Right lung (tissue), 5 donors: ENCODE results near the gene KLK13. TPM values are rescaled to one million over a fixed set of nuclear protein-coding genes. Genes with fewer than 3 reads are reported as not detected.

Experiments
- DNase-seq, 2 donors: peaks; one replicate each; pipeline ENCODE4 v3.0.0-alpha.2; 2013
- polyA plus RNA-seq, 5 donors: library from polyadenylated mRNA; unstranded; fragments of 120-200 nt; gene quantifications; one replicate each; pipeline versions ENCODE4 v1.2.1 to v1.2.3, GENCODE V29; 2013; ENCODE audit warnings: inconsistent platforms in 1 of 5, low replicate concordance in 1 of 5; ENCODE audit not compliant: insufficient read length in 5 of 5, insufficient read depth in 1 of 5

KLK13 gene
- polyA plus RNA-seq, 5 donors = 0.30 to 0.76 (median 0.38) TPM

- peak in 1 of 2 donors; percentile 37 for DNase-seq
Observed at GRCh38 chr19:51020988-51021651, 43.8 kb downstream of the KLK13 start.

- no peak for DNase-seq
Observed at GRCh38 chr19:51019544-51019925, 45.4 kb downstream of the KLK13 start, which contains the start of gene KLK10. TSS of gene KLK10 (minus strand) at chr19:51019709. CDS start at chr19:51019130, 579 bp downstream.

GRCh38 chr19:51018745-51019543, 45.9 kb downstream of the KLK13 start:
- no peak for DNase-seq

GRCh38 chr19:51016798-51017683, 47.9 kb downstream of the KLK13 start:
- no peak for DNase-seq

- DNase-seq = no peak
Observed at GRCh38 chr19:51015691-51016267, 49.1 kb downstream of the KLK13 start.

GRCh38 chr19:51014242-51014641, 50.6 kb downstream of the KLK13 start:
- no peak for DNase-seq

- no peak for DNase-seq
Observed at GRCh38 chr19:51012661-51013190, 52.2 kb downstream of the KLK13 start.

- DNase-seq = no peak
Observed at GRCh38 chr19:51010066-51010795, 54.7 kb downstream of the KLK13 start.

- no peak for DNase-seq
Observed at GRCh38 chr19:51009061-51009891, 55.6 kb downstream of the KLK13 start.

- no peak for DNase-seq
Observed at GRCh38 chr19:51007488-51007887, 57.4 kb downstream of the KLK13 start.

- no peak for DNase-seq
Observed at GRCh38 chr19:51006406-51006805, 58.5 kb downstream of the KLK13 start.

Other genes with a start within 250 kb of the KLK13 start
- under 1 TPM; 0.39 to 0.94 (median 0.80) TPM for gene KLK1, start 241.3 kb downstream of the KLK13 start, polyA plus RNA-seq
- not detected for gene KLK15, start 231.5 kb downstream of the KLK13 start, polyA plus RNA-seq
- not detected for gene KLK3, start 210.2 kb downstream of the KLK13 start, polyA plus RNA-seq
- gene KLK2, start 191.7 kb downstream of the KLK13 start, polyA plus RNA-seq = under 1 TPM in 3 of 5 donors, not detected in 2; 0.16 to 0.24 (median 0.17) TPM
- not detected for gene KLK4, start 153.7 kb downstream of the KLK13 start, polyA plus RNA-seq
- under 1 TPM; 0.18 to 0.93 (median 0.56) TPM for gene KLK5, start 112.1 kb downstream of the KLK13 start, polyA plus RNA-seq
- gene KLK6, start 95.5 kb downstream of the KLK13 start, polyA plus RNA-seq = under 1 TPM in 4 of 5 donors, not detected in 1; 0.15 to 0.37 (median 0.32) TPM
- gene KLK7, start 81.2 kb downstream of the KLK13 start, polyA plus RNA-seq = under 1 TPM in 3 of 5 donors, not detected in 2; 0.12 to 0.31 (median 0.14) TPM
- gene KLK8, start 63.5 kb downstream of the KLK13 start, polyA plus RNA-seq = under 1 TPM in 1 of 5 donors, not detected in 4; 0.46 TPM
- 1 to 10 TPM in 3 of 5 donors, under 1 TPM in 2; 0.48 to 1.2 (median 1.1) TPM for gene KLK10, start 45.4 kb downstream of the KLK13 start, polyA plus RNA-seq
- 1 to 10 TPM; 2.1 to 5.0 (median 3.6) TPM for gene KLK11, start 38.5 kb downstream of the KLK13 start, polyA plus RNA-seq
- under 1 TPM; 0.39 to 0.76 (median 0.59) TPM for gene KLK12, start 30.1 kb downstream of the KLK13 start, polyA plus RNA-seq
- gene KLK14, start 17.8 kb upstream of the KLK13 start, polyA plus RNA-seq = under 1 TPM in 4 of 5 donors, not detected in 1; 0.13 to 0.31 (median 0.23) TPM
- gene CTU1, start 43.3 kb upstream of the KLK13 start, polyA plus RNA-seq = 1 to 10 TPM; 1.7 to 4.4 (median 2.2) TPM
- 1 to 10 TPM in 2 of 5 donors, under 1 TPM in 3; 0.64 to 1.3 (median 0.84) TPM for gene SIGLEC9, start 59.8 kb upstream of the KLK13 start, polyA plus RNA-seq
- gene SIGLEC7, start 77.2 kb upstream of the KLK13 start, polyA plus RNA-seq = under 1 TPM; 0.54 to 0.82 (median 0.66) TPM
- gene CD33, start 160.0 kb upstream of the KLK13 start, polyA plus RNA-seq = 1 to 10 TPM; 2.5 to 4.2 (median 3.5) TPM
- not detected for gene SIGLECL1, start 186.0 kb upstream of the KLK13 start, polyA plus RNA-seq
- gene IGLON5, start 246.6 kb upstream of the KLK13 start, polyA plus RNA-seq = 1 to 10 TPM in 4 of 5 donors, under 1 TPM in 1; 0.63 to 2.5 (median 2.1) TPM